Hypothalamus (tissue), 51 donors: ENCODE data around the gene ATXN10.
A peak's percentile ranks its signal among the peaks of the same experiment; 100 is the strongest.

ENCODE experiments used
- DNase-seq, 51 donors: peaks; one replicate each; lab custom pipeline; 2025; lab: John Stamatoyannopoulos, UW

The ATXN10 gene

GRCh38 chr22:45812910-45813309 lies 141.3 kb downstream of the ATXN10 start:
- no peak for DNase-seq

GRCh38 chr22:45814198-45814597 lies 142.6 kb downstream of the ATXN10 start:
- no peak for DNase-seq

- DNase-seq, result no peak
Measured at GRCh38 chr22:45816776-45817175, 145.1 kb downstream of the ATXN10 start.

GRCh38 chr22:45817745-45818423 lies 146.2 kb downstream of the ATXN10 start:
- peak in 34 of 51 donors; percentile 14 to 83 (median 50) for DNase-seq

- no peak for DNase-seq
Measured at GRCh38 chr22:45818424-45819085, 146.9 kb downstream of the ATXN10 start.

GRCh38 chr22:45819305-45819704 lies 147.7 kb downstream of the ATXN10 start:
- no peak for DNase-seq

- DNase-seq, result no peak
Measured at GRCh38 chr22:45823336-45823735, 151.7 kb downstream of the ATXN10 start.

- no peak for DNase-seq
Measured at GRCh38 chr22:45826520-45826919, 154.9 kb downstream of the ATXN10 start.

GRCh38 chr22:45828841-45829240 lies 157.2 kb downstream of the ATXN10 start:
- DNase-seq, result no peak

GRCh38 chr22:45830531-45831245 lies 159.1 kb downstream of the ATXN10 start:
- DNase-seq, result no peak

GRCh38 chr22:45831394-45831793 lies 159.8 kb downstream of the ATXN10 start:
- no peak for DNase-seq

GRCh38 chr22:45832180-45832579 lies 160.5 kb downstream of the ATXN10 start:
- DNase-seq, result no peak

- no peak for DNase-seq
Measured at GRCh38 chr22:45832959-45833580, 161.4 kb downstream of the ATXN10 start.

GRCh38 chr22:45833613-45834012 lies 162.0 kb downstream of the ATXN10 start:
- no peak for DNase-seq

GRCh38 chr22:45834241-45834640 lies 162.6 kb downstream of the ATXN10 start:
- no peak for DNase-seq

- no peak for DNase-seq
Measured at GRCh38 chr22:45834795-45835194, 163.2 kb downstream of the ATXN10 start.

- DNase-seq, result no peak
Measured at GRCh38 chr22:45836418-45837169, 165.0 kb downstream of the ATXN10 start.

GRCh38 chr22:45837508-45837907 lies 165.9 kb downstream of the ATXN10 start:
- no peak for DNase-seq

GRCh38 chr22:45838305-45838887 lies 166.8 kb downstream of the ATXN10 start:
- DNase-seq, result no peak

- DNase-seq, result no peak
Measured at GRCh38 chr22:45840483-45840882, 168.8 kb downstream of the ATXN10 start.
